Heart right ventricle (tissue), 16 donors: Measurements from ENCODE around the gene TRPC6. TPM values are rescaled to one million over a fixed set of nuclear protein-coding genes. Genes with fewer than 3 reads are reported as not detected.

Experiments used
- ATAC-seq, 8 donors: fragments of 200-7000 bp; cut with Tn5 transposase; one replicate each; pipeline ENCODE4 v1.9.1; 2020; ENCODE audit warnings: mild to moderate bottlenecking in 8 of 8, moderate library complexity in 8 of 8, moderate number of reproducible peaks in 1 of 8
- DNase-seq, 2 donors: peaks; one replicate each; pipeline ENCODE4 v3.0.0-alpha.2; 2020
- H3K27ac ChIP-seq, 10 donors: fragments of 200-600 bp; sonication (generic) in 2 of 10; one replicate each; pipeline versions ENCODE4 v1.5.0 to v1.8.0; 2020 to 2022; ENCODE audit warnings: mild to moderate bottlenecking in 3 of 10
- H3K27me3 ChIP-seq, 7 donors: fragments of 200-600 bp; one replicate each; pipeline ENCODE4 v1.8.0; 2021 to 2022; ENCODE audit warnings: mild to moderate bottlenecking in 2 of 7
- H3K36me3 ChIP-seq, 9 donors: fragments of 200-600 bp; sonication (generic) in 1 of 9; one replicate each; pipeline versions ENCODE4 v1.5.0 to v1.8.0; 2020 to 2022; ENCODE audit warnings: mild to moderate bottlenecking in 2 of 9
- H3K4me1 ChIP-seq, 9 donors: fragments of 200-600 bp; sonication (generic) in 1 of 9; one replicate each; pipeline versions ENCODE4 v1.5.0 to v1.8.0; 2020 to 2022; ENCODE audit warnings: mild to moderate bottlenecking in 4 of 9
- H3K4me3 ChIP-seq, 10 donors: fragments of 200-600 bp; sonication (generic) in 2 of 10; one replicate each; pipeline versions ENCODE4 v1.5.0 to v1.8.0; 2020 to 2022; ENCODE audit warnings: mild to moderate bottlenecking in 7 of 10, moderate library complexity in 2 of 10
- H3K9me3 ChIP-seq, 11 donors: fragments of 200-600 bp in 10 of 11; sonication (generic) in 2 of 11; one replicate each; pipeline versions ENCODE4 v1.5.0 to v1.8.0; 2013 to 2022; ENCODE audit warnings: mild to moderate bottlenecking in 2 of 11, control low read depth in 1 of 11, moderate library complexity in 1 of 11
- WGBS, 2 donors: extraction: QIAGEN DNeasy Blood & Tissue Kit; methylation state at CpG; one replicate each; pipeline ENCODE4 v1.1.7; 2013; ENCODE audit warnings: inconsistent platforms in 1 of 2; 5-methylcytosine and 5-hydroxymethylcytosine counted together
- intact Hi-C, 10 donors: fragments of 100-400 bp; cut with DNase I; formaldehyde crosslinking; loops; one replicate each; pipeline versions ENCODE4 v1.11.1 to v1.14.2; 2022
- polyA plus RNA-seq, 2 donors: library from polyadenylated mRNA; stranded (reverse); fragments of 200-250 nt; gene quantifications; one replicate each; pipeline ENCODE4 v1.2.3, GENCODE V29; 2013
- total RNA-seq, 10 donors: library from RNA; stranded (reverse); fragmentation: NEBNext Ultra II Directional in 3 of 10; extraction: Animal tissue kit (Norgen Biotek cat#: 25700) in 3 of 10; gene quantifications; one replicate each; pipeline versions ENCODE4 v1.2.1 to v1.2.4, GENCODE V29; 2021 to 2023
- TF ChIP-seq, protein P1 (sequence below), 9 donors: fragments of 200-600 bp; sonication (generic) in 2 of 9; IDR thresholded peaks; one replicate each; pipeline versions ENCODE4 v1.5.0 to v1.8.0; 2021 to 2022; ENCODE audit warnings: antibody characterized with exemption in 9 of 9, mild to moderate bottlenecking in 5 of 9, moderate library complexity in 1 of 9
- donor health status: Arrhythmogenic right ventricular cardiomyopathy.
- donor health status: ischemic (EF 13 %, LVEDD 7.1; RV severe dilation, severe dysfunction).
- donor health status: healthy with polysubstance abuse.
- donor health status: DM: no; HTN: yes; CAD: no.
- donor health status: DM: no; HTN: no; CAD: no.
- donor health status: ischemic (EF 25% LVEDD 6.9; RV normal size, moderate dysfunction).
- donor health status: ischemic (EF 25% LVEDD 5.7; RV mildly dilated, moderate dysfunction).
- donor health status: healthy.
- donor health status: DM: yes; HTN: yes; CAD: no.
- donor health status: Ischemic cardiomyopathy.
- donor health status: ischemic (EF 35%, LVEDD 5.7; RV mildly dilated, moderate dysfunction).
- donor health status: nonischemic (EF 11% LVEDD 7.7; RV severe dilation, severe dysfunction).
- donor health status: DM: yes; HTN: yes; CAD: no.
- donor health status: PGD.
- donor health status: ischemic (EF 29% LVEDD 5.4; RV normal size, mild dysfunction).
- donor health status: nonischemic (EF 23%, LVEDD 6.1; RV moderate dilation, normal function).

TRPC6 gene
- total and polyA plus RNA-seq, 12 donors = 0.14 to 1.4 (median 0.40) TPM

DNA sequence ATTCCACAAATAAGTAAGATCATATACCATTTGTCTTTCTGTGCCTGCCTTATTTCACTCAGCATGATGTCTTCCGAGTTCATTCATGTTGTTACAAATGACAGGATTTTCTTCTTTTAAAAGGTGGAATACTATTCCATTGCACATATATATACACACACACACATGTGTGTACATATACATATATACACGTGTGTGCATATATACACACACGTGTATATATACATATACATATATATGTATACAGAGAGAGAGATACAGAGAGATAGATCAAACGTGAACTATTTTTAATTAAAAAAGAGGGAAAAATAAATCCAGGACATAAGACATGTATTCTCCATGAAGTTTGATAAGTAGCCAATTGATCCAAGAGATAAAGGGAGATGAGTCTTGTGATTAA lies 108.1 kb downstream of the TRPC6 start:
- H3K9me3 ChIP-seq = no peaks in the 10 kb centered on the region
- H3K4me3 ChIP-seq = no peak overlapping the region
- H3K36me3 ChIP-seq = no peaks in the 10 kb centered on the region
- intact Hi-C loops = no loop called here
- no peaks in the 10 kb centered on the region for H3K27me3 ChIP-seq
- H3K4me1 ChIP-seq = no peaks in the 10 kb centered on the region
- 82 to 86% methylated on average over 4 of the region's 4 CpGs for WGBS, 2 donors
- TF ChIP-seq, protein P1, sequence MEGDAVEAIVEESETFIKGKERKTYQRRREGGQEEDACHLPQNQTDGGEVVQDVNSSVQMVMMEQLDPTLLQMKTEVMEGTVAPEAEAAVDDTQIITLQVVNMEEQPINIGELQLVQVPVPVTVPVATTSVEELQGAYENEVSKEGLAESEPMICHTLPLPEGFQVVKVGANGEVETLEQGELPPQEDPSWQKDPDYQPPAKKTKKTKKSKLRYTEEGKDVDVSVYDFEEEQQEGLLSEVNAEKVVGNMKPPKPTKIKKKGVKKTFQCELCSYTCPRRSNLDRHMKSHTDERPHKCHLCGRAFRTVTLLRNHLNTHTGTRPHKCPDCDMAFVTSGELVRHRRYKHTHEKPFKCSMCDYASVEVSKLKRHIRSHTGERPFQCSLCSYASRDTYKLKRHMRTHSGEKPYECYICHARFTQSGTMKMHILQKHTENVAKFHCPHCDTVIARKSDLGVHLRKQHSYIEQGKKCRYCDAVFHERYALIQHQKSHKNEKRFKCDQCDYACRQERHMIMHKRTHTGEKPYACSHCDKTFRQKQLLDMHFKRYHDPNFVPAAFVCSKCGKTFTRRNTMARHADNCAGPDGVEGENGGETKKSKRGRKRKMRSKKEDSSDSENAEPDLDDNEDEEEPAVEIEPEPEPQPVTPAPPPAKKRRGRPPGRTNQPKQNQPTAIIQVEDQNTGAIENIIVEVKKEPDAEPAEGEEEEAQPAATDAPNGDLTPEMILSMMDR (IDR thresholded peaks at IDR 0.05) = no peak
- ATAC-seq = no peak
- no peak overlapping the region for H3K27ac ChIP-seq
- DNase-seq = no peak

DNA sequence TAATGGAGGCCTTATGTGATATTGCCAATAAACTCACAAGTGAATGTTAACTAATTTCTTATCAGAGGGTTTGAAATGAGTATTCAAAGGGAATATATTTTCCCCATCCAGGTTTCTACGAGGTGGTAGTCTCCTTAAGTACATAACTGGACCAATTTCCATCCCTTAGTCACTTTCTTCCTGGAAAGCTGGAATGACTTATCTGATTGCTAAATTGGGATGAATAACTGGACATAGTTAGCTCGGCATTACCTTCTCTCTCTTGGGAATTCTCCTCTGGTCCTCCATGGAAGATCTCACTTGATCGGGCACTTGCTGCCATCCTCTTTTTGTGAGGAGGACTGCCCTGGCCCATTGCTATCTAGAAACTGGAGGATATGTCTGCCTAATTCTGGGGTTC lies 109.1 kb downstream of the TRPC6 start:
- no peak for ATAC-seq
- Histone ChIP-seq H3K9me3 (no peaks in the 10 kb centered on the region), H3K36me3 (no peaks in the 10 kb centered on the region), H3K4me3 (no peak overlapping the region), H3K27ac (no peak overlapping the region), H3K27me3 (no peaks in the 10 kb centered on the region), H3K4me1 (no peaks in the 10 kb centered on the region)
- TF ChIP-seq, protein P1 (IDR thresholded peaks at IDR 0.05) = no peak
- WGBS, 2 donors = 70 to 80% methylated on average over 3 of the region's 3 CpGs
- intact Hi-C loops = no loop called here
- no peak for DNase-seq

DNA sequence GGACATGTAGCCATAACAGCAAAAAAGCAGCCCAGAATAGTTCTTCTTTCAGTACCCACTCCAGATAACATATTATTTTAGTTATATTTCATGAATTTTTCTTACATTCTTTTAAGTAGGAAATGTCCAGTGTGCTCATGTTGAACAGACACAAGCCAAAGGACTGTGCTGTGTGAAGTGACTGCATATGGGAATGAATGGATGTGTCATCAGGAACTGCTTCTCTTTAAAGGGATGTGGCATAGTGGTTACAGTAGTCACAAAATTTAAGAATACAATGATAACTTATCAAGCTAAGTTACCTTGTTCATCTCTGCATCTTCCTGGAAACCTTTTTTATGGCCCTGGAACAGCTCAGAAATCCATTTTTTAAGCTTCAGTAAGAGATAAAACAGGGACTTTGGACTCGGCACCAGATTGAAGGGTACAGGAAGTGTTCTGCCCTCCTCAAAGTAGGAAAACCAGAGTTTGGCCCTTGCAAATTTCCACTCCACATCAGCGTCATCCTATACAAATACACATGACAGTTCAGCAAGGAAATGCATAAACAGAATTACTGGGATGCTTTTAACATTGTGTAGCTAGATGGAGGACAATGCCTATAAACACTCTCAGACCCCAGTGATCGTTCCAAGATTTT lies 112.8 kb downstream of the TRPC6 start:
- no peaks in the 10 kb centered on the region for H3K9me3 ChIP-seq

DNA sequence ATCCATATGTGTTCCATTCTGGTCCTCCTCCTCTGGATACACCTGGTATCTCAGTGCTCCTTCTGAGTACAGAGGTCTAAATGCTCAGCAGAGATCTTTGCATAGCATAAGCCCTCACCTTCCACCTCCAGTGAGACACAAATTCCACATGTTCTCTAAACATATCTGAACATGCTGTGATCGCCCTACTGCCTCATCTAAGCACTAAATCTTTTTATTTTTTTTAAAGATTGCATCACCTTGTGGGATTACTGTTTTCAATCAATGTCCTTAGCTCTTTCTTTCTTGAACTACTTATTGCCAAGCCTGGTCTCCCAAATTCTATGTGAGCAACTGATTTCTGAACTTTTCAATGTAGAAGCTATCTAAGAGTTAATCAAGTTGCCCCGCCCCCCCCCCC lies 113.4 kb downstream of the TRPC6 start:
- Histone ChIP-seq H3K4me1 (no peaks in the 10 kb centered on the region), H3K36me3 (peaks cover 0 to 7% (median 0%) of the 10 kb centered on the region in 9 donors), H3K9me3 (no peaks in the 10 kb centered on the region), H3K27ac (no peak overlapping the region), H3K4me3 (no peak overlapping the region), H3K27me3 (no peaks in the 10 kb centered on the region)
- WGBS, 2 donors = 65 to 74% methylated on average over 1 to 2 of the region's 2 CpGs
- ATAC-seq (no peak), DNase-seq (no peak)
- intact Hi-C loops = no loop called here
- TF ChIP-seq, protein P1 (IDR thresholded peaks at IDR 0.05) = no peak

More for the DNA sequence above, 112.8 kb downstream of the TRPC6 start:
- no peak overlapping the region for H3K27ac ChIP-seq
- no peak for DNase-seq
- H3K4me1 ChIP-seq = no peaks in the 10 kb centered on the region
- no peak overlapping the region for H3K4me3 ChIP-seq
- H3K27me3 ChIP-seq = no peaks in the 10 kb centered on the region
- ATAC-seq = no peak
- TF ChIP-seq, protein P1 (IDR thresholded peaks at IDR 0.05) = no peak
- 61 to 65% methylated on average over 3 of the region's 3 CpGs for WGBS, 2 donors
- H3K36me3 ChIP-seq = peaks cover 0 to 5% (median 0%) of the 10 kb centered on the region in 9 donors
- intact Hi-C loops = no loop called here
